Tibial nerve (tissue), 4 donors: Measurements from ENCODE around the gene SRGAP2. TPM values are rescaled to one million over a fixed set of nuclear protein-coding genes. Genes with fewer than 3 reads are reported as not detected.
"Not testable (repeated sequence)": the region's sequence is repeated elsewhere in the genome, so short reads cannot be mapped to it uniquely, and the experiment has no call there.

Experiments used
- DNase-seq, 2 donors: peaks; one replicate each; pipeline ENCODE4 v3.0.0-alpha.2; 2019; ENCODE audit warnings: low spot score in 2 of 2
- H3K27ac ChIP-seq, 4 donors: fragments of 200-600 bp; sonication (generic) in 3 of 4; one replicate each; pipeline ENCODE4 v1.5.1; 2017 to 2019; ENCODE audit warnings: mild to moderate bottlenecking in 1 of 4
- H3K27me3 ChIP-seq, 2 donors: fragments of 200-600 bp; sonication (generic) in 1 of 2; one replicate each; pipeline versions ENCODE4 v1.5.1 to v1.6.0; 2017 to 2019
- H3K36me3 ChIP-seq, 3 donors: fragments of 200-600 bp; sonication (generic); one replicate each; pipeline ENCODE4 v1.5.1; 2018 to 2019
- H3K4me1 ChIP-seq, 4 donors: fragments of 200-600 bp; sonication (generic) in 3 of 4; one replicate each; pipeline ENCODE4 v1.5.1; 2017 to 2019
- H3K4me3 ChIP-seq, 4 donors: fragments of 200-600 bp; sonication (generic) in 3 of 4; one replicate each; pipeline ENCODE4 v1.5.1; 2017 to 2019; ENCODE audit warnings: mild to moderate bottlenecking in 1 of 4, moderate library complexity in 1 of 4
- H3K9me3 ChIP-seq, 4 donors: fragments of 200-600 bp; sonication (generic) in 3 of 4; one replicate each; pipeline ENCODE4 v1.5.1; 2017 to 2019
- CTCF ChIP-seq, 5 experiments: fragments of 200-600 bp in 3 of 5; fragments of 450-650 bp in 2 of 5; sonication (generic) in 3 of 5; IDR thresholded peaks; one replicate each; pipeline ENCODE4 v1.5.1; 2016 to 2019; ENCODE audit warnings: antibody characterized with exemption in 5 of 5, mild to moderate bottlenecking in 3 of 5, moderate library complexity in 2 of 5
- EP300 ChIP-seq, 2 donors: sonication (generic); formaldehyde crosslinking; IDR thresholded peaks; one replicate each; pipeline ENCODE4 v1.6.1; 2017; ENCODE audit warnings: antibody characterized with exemption in 2 of 2, mild to moderate bottlenecking in 1 of 2
- WGBS, 2 donors: methylation state at CpG; one replicate each; pipeline ENCODE4 v1.1.5; 2018; 5-methylcytosine and 5-hydroxymethylcytosine counted together
- total RNA-seq, 4 donors: library from RNA; depleted of rRNA; stranded (reverse); fragments of >200 nt; gene quantifications; one replicate each; pipeline ENCODE4 v1.1.0, GENCODE V29; 2016

The SRGAP2 gene
- 100 to 1,000 TPM in 3 of 4 donors, 10 to 100 TPM in 1; 98.1 to 114 (median 103) TPM for total RNA-seq

DNA sequence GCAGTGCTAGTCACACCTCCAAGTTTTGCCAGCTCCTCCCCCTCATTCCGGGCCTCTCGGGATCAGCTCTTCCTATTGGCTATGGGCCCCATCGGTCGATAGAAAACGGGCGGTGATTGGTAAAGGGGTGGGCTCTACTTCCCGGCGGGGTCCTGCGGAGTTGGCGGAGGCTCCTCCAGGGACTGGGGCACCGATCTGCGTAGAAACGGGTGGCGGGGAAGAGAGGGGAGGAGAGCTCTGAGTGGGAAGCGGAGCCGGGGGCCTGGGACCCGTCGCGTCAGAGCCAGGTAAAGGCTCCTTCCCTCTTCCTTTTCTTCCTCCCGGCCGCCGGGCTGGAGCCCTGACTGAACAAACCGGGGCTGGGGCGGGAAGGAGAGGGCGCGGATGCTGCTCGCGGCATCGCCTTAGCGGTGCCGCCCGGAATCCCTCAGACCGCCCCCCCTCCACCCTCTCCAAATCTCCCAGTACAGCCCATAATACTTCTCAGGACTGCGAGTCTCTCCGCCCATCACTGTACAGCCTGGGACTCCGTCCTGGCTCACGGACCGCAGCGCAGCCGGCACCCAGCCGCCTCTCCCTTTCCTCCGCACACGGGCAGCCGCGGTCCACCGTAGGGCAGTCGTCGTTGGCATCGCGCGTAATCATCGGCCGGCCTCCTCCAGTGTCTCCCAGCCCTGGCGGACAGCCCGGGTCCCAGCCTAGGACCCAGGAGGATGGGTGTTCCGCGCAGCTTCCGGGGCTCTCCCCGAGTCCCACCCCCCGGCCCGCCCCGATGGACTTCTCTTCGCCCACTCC, at the start of gene SRGAP2:
Gene SRGAP2 (plus strand): TSS at position 178 of the 795 bp plus-strand sequence. CDS start 2,430 bp downstream, outside the sequence.
- 0% methylated on average over 4 to 16 of the region's 63 CpGs for WGBS, 2 donors
- not testable (repeated sequence) for H3K36me3 ChIP-seq

DNA sequence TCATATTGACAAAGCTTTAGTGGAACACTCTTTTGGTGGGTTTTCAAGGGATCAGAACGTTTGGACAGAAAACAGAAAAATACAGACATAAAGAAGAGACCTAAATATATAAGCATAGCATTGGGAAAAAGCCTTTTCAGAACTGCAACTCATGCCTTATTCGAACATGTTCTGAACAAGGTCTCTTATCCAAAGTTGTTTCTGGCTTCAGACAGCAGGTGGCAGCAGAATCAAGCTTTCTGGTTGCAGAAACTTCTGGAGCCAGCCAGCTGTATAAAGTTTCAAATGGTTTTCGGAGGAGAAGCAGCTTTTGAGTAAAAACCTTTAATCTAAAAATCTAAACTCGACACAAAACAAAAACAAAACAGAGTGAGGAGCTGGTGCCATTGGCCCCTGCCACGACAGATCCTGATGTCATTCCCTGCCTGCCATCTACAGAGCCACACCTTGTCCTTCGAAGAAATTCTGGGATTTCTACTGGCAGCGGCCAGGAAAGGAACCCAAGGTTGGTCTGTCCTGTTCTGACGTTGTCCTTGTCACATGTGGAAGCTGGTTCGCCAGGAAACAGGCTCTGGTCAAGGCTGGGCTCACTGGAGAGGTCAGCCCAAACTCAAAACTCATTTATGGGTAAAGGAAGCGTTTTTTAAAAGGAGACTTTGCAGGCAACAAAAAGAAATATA, 35.9 kb upstream of the SRGAP2 start:
- H3K4me3 ChIP-seq, H3K36me3 ChIP-seq, H3K27ac ChIP-seq, H3K4me1 ChIP-seq, H3K27me3 ChIP-seq, H3K9me3 ChIP-seq, DNase-seq: not testable (repeated sequence)
- WGBS, 2 donors, result 17 to 24% methylated on average over 4 of the region's 10 CpGs
- peak in 3 of 5 experiments; percentile 12 to 30 (median 26) for TF ChIP-seq CTCF (IDR thresholded peaks at IDR 0.05)

More for the DNA sequence above, at the start of gene SRGAP2:
- Histone ChIP-seq H3K4me3 (peak within 1 kb of the TSS; percentile 39 to 62 (median 49)), H3K27ac (peak within 1 kb of the TSS; percentile 78 to 95 (median 86))
- not testable (repeated sequence) for H3K27me3 ChIP-seq, H3K9me3 ChIP-seq, H3K4me1 ChIP-seq
- peak; percentile 44 to 51 for DNase-seq
- TF ChIP-seq EP300 (IDR thresholded peaks at IDR 0.05), result peak in 1 of 2 donors; percentile 48

DNA sequence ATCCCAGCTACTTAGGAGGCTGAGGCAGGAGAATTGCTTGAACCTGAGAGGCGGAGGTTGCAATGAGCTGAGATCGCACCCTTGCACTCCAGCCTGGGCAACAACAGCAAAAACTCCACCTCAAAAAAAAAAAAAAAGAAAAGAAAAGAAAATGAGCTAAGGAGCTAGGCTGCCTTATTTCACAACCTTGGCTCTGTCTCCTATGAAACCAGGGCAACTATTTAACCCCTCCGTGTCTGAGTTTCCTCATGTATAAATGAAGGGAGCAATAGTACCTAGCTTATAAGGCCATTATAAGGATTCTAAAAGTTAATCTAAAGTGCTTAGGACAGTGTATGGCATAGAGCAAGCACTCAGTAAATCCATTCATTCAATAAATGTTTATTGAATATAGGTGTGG, 33.5 kb upstream of the SRGAP2 start:
- not testable (repeated sequence) for H3K27me3 ChIP-seq, H3K36me3 ChIP-seq, H3K4me3 ChIP-seq, H3K9me3 ChIP-seq, H3K27ac ChIP-seq, H3K4me1 ChIP-seq
- DNase-seq, result peak in 1 of 2 donors; percentile 40
- 63 to 72% methylated on average over 1 to 3 of the region's 3 CpGs for WGBS, 2 donors

DNA sequence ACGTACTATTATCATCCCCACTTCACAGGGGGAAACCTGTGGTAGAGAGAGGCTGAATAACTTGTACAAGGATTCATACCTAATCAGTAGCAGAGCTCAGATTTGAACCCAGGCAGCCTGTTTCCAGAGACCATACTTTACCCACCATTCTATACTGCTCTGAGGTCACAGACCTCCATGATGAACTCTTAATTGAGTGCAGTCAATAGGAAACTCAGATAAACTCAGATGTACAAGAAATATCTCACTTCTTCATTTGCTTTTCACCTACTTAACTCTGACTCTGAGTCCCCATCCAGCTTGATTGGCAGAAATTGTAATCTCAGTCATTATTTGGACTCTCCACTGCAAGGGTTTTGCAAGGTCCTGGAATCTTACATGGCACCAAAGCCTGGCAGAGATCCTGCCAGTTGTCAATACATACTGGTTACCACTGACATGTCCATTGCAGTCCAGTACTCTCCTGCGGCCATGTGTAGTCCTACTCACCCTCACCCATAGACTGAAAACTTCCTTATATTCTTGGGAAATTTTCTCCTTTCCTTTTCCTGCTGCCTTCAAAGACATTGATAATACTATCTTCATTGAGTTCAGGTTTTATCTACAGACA, 30.1 kb upstream of the SRGAP2 start:
- H3K36me3 ChIP-seq, H3K4me3 ChIP-seq, H3K27me3 ChIP-seq, H3K4me1 ChIP-seq, H3K9me3 ChIP-seq, H3K27ac ChIP-seq, DNase-seq: not testable (repeated sequence)
- 100% methylated on average over 1 of the region's 2 CpGs; no CpG with 5 or more reads in 1 of the 2 donors for WGBS, 2 donors

DNA sequence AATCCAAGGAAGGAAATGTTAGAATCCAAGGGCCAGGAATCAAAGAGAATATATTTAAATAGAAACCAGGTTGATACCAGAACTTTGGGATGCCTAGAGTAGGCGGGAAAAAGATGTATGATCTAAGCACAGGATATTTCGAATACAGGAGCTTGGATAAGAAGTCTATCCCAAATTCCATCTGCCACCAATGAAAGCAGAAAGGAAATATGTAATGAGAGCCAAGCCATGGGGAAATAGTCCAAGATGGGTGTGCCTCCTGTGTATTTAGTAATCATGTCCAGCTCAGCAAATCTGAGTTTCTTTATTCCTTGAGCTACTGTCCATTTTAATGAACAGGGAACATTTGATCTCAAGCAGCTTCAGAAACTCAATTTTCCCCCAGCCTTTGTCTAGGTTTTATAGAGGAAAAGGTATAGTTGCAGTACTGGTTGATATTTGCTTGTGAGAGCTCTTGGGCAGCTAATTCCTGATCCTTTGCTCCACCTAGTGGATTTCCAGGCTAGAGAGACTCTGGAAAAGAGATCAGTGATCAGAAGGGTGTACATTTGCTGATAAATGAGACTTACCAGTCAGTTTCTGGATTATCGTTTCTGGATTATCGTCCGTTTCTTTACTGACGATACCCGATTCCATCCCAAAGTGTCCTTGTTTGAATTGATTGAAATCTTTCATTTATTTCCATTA, 29.0 kb upstream of the SRGAP2 start:
- not testable (repeated sequence) for H3K9me3 ChIP-seq

DNA sequence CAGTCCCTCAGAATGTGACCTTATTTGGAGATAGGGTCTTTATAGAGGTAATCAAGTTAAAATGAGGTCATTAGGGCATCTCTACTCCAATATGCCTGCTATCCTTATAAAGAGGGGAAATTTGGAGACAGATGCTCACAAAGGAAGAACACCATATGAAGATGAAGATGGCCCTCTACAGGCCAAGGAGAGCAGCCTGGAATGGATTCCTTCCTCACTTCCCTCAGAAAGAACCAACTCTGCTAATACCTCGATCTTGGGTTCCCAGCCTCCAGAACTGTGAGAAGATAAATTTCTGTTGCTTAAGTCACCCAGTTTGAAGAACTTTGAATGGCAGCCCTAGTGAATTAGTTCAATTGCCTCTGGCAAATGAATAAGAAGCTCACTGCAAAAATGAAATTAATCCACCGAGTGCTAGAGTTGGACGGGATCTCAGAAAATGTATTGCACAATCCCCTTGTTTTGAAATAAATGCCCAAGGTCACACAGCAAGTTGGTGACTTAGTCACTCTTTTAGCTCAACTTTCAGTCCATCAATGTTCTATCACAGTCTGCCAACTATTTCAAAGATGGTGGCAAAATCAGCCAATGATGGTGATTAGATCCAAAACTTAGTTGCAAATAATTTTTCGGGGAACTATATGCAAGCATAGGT, 27.8 kb upstream of the SRGAP2 start:
- 29 to 75% methylated on average over 1 of the region's 4 CpGs for WGBS, 2 donors
- not testable (repeated sequence) for H3K9me3 ChIP-seq, H3K27ac ChIP-seq, DNase-seq, H3K36me3 ChIP-seq, H3K4me1 ChIP-seq, H3K4me3 ChIP-seq, H3K27me3 ChIP-seq

More for the DNA sequence above, 29.0 kb upstream of the SRGAP2 start:
- WGBS, 2 donors, result 68 to 78% methylated on average over 6 to 7 of the region's 7 CpGs
- H3K4me3 ChIP-seq, H3K4me1 ChIP-seq, H3K36me3 ChIP-seq, H3K27ac ChIP-seq, H3K27me3 ChIP-seq: not testable (repeated sequence)
- DNase-seq, result peak in 1 of 2 donors; percentile 60

- H3K9me3 ChIP-seq, H3K36me3 ChIP-seq, DNase-seq, H3K4me1 ChIP-seq, H3K4me3 ChIP-seq, H3K27me3 ChIP-seq, H3K27ac ChIP-seq: not testable (repeated sequence)
- WGBS, 2 donors, result no CpG with 5 or more reads among the region's 2 CpGs
These were observed 27.2 kb upstream of the SRGAP2 start for GRCh38 chr1:206176114-206176502.

DNA sequence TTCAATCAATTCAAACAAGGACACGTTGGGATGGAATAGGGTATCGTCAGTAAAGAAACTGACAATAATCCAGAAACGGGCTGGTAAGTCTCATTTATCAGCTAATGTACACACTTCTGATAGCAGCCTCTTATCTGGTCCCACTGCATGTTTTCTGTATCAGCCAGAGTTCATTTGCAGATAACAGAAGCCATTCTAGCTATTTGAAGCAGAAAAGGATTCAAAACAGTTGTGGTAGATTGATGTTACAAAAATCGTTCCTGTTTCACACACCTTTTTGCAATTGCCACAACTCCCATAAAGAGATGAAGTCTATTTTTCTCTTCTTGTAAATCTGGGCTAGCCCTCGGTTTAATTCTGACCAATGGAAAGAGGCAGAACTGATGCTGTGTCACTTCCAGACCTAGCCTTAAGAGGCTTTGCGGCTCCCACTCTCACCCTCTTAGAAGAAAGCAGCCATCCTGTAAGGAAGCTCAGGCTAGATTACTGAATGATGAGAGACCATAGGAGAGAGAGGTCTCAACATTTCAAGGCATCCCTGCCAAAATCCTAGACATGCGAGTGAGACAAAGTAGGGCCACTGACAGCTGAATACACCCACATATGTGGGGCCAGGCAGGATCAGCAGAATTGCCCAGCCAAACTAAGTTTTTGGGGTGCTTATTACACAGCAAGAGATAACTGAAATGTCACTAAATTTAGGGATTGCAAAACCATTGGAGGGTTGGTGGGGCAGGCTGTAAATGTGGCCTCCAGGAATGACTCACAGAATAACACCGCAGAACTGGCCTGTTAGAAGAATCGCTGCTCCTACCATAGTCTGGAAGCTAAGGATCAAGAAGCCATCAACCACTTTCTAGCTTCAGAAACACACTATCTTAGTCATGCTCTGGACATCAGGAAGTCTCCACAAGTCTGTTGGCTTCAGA, 25.0 kb upstream of the SRGAP2 start:
- not testable (repeated sequence) for H3K36me3 ChIP-seq, H3K4me3 ChIP-seq, H3K9me3 ChIP-seq, H3K4me1 ChIP-seq, DNase-seq, H3K27me3 ChIP-seq, H3K27ac ChIP-seq
- 86 to 97% methylated on average over 8 to 9 of the region's 9 CpGs for WGBS, 2 donors

DNA sequence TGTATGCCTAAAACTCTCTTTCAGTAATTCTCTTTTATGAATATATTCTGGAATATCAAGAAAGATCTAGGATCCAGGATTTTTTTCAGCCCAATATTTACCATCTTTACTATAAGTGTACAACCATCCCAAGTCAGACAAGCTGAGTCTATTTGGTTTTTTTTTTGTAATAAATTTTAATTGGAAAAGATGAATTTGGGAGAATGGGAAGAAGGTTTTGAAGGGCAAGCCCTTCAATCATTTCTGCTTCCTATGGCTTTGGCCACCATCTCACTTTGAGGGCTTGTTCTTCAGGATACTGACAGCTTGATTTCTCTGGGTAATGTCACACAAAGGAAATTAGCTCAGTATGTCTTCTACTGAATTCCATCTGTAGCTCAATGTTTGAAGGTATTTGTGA, 23.7 kb upstream of the SRGAP2 start:
- H3K27ac ChIP-seq, H3K9me3 ChIP-seq, H3K4me1 ChIP-seq, DNase-seq, H3K4me3 ChIP-seq, H3K27me3 ChIP-seq, H3K36me3 ChIP-seq: not testable (repeated sequence)

- H3K36me3 ChIP-seq, H3K27ac ChIP-seq, H3K27me3 ChIP-seq, H3K4me3 ChIP-seq, H3K4me1 ChIP-seq, DNase-seq, H3K9me3 ChIP-seq: not testable (repeated sequence)
- 56 to 63% methylated on average over 4 to 5 of the region's 6 CpGs for WGBS, 2 donors
These were observed 20.7 kb upstream of the SRGAP2 start for GRCh38 chr1:206182368-206183317.
